Lower lobe of right lung (tissue), 2 donors: ENCODE measurements around the gene ANKRD55. TPM values are rescaled to one million over a fixed set of nuclear protein-coding genes. Genes with fewer than 3 reads are reported as not detected.

Source experiments
- ATAC-seq, 2 donors: fragments of 200-7000 bp; cut with Tn5 transposase; one replicate each; pipeline ENCODE4 v1.9.1; 2020 to 2022; ENCODE audit warnings: mild to moderate bottlenecking in 2 of 2, moderate library complexity in 2 of 2
- DNase-seq: peaks from one replicate; pipeline ENCODE4 v3.0.0-alpha.2; 2020
- H3K27ac ChIP-seq: fragments of 200-600 bp; one replicate; pipeline ENCODE4 v1.8.0; 2022
- H3K27me3 ChIP-seq: fragments of 200-600 bp; one replicate; pipeline ENCODE4 v1.8.0; 2022; ENCODE audit warnings: low read depth
- H3K36me3 ChIP-seq: fragments of 200-600 bp; one replicate; pipeline ENCODE4 v1.8.0; 2022; ENCODE audit warnings: mild to moderate bottlenecking
- H3K4me1 ChIP-seq: fragments of 200-600 bp; one replicate; pipeline ENCODE4 v1.8.0; 2022
- H3K4me3 ChIP-seq: fragments of 200-600 bp; one replicate; pipeline ENCODE4 v1.8.0; 2022; ENCODE audit warnings: mild to moderate bottlenecking
- H3K9me3 ChIP-seq: fragments of 200-600 bp; one replicate; pipeline ENCODE4 v1.8.0; 2022
- CTCF ChIP-seq: fragments of 200-600 bp; IDR thresholded peaks from one replicate; pipeline ENCODE4 v1.8.0; 2022; ENCODE audit warnings: antibody characterized with exemption, mild to moderate bottlenecking
- intact Hi-C: fragments of 100-400 bp; cut with DNase I; formaldehyde crosslinking; loops from one replicate; pipeline ENCODE4 v1.11.0; 2022
- total RNA-seq: library from RNA; stranded (reverse); fragmentation: NEBNext Ultra II Directional; extraction: Animal tissue kit (Norgen Biotek cat#: 25700); gene quantifications from one replicate; pipeline ENCODE4 v1.2.1, GENCODE V29; 2021
- donor health status: DM: no; HTN: yes; CAD: no; lungs with severe emphysema.

ANKRD55 gene
- total RNA-seq, 1 donor from 2014 or later = 0.41 TPM

- H3K36me3 ChIP-seq = no peaks in the 10 kb centered on the region
- no peaks in the 10 kb centered on the region for H3K9me3 ChIP-seq
- H3K4me3 ChIP-seq = no peak overlapping the region
- H3K27ac ChIP-seq = no peak overlapping the region
- intact Hi-C loops = no loop called here
- DNase-seq (no peak), ATAC-seq (no peak)
- no peak for TF ChIP-seq CTCF
- peaks cover 5% of the 10 kb centered on the region for H3K4me1 ChIP-seq
- H3K27me3 ChIP-seq = no peaks in the 10 kb centered on the region
These were observed 117.5 kb downstream of the ANKRD55 start for GRCh38 chr5:56115589-56115988.

- ATAC-seq (no peak), DNase-seq (no peak)
- no peaks in the 10 kb centered on the region for H3K27me3 ChIP-seq
- peaks cover 10% of the 10 kb centered on the region for H3K4me1 ChIP-seq
- H3K36me3 ChIP-seq = no peaks in the 10 kb centered on the region
- H3K9me3 ChIP-seq = no peaks in the 10 kb centered on the region
- H3K27ac ChIP-seq = no peak overlapping the region
- H3K4me3 ChIP-seq = no peak overlapping the region
- intact Hi-C loops = no loop called here
- no peak for TF ChIP-seq CTCF
These were observed 120.5 kb downstream of the ANKRD55 start for GRCh38 chr5:56112526-56113121.

GRCh38 chr5:56111404-56111781, 121.7 kb downstream of the ANKRD55 start:
- ATAC-seq (no peak), DNase-seq (no peak)
- H3K27ac ChIP-seq = no peak overlapping the region
- TF ChIP-seq CTCF = no peak
- intact Hi-C loops = no loop called here
- no peaks in the 10 kb centered on the region for H3K36me3 ChIP-seq
- no peaks in the 10 kb centered on the region for H3K27me3 ChIP-seq
- H3K4me1 ChIP-seq = peaks cover 8% of the 10 kb centered on the region
- no peak overlapping the region for H3K4me3 ChIP-seq
- H3K9me3 ChIP-seq = no peaks in the 10 kb centered on the region

GRCh38 chr5:56110646-56111403, 122.3 kb downstream of the ANKRD55 start:
- Histone ChIP-seq H3K4me1 (peaks cover 10% of the 10 kb centered on the region), H3K9me3 (no peaks in the 10 kb centered on the region), H3K36me3 (no peaks in the 10 kb centered on the region), H3K4me3 (no peak overlapping the region), H3K27ac (no peak overlapping the region), H3K27me3 (no peaks in the 10 kb centered on the region)
- no peak for TF ChIP-seq CTCF
- ATAC-seq (no peak), DNase-seq (no peak)
- intact Hi-C loops = no loop called here

- Histone ChIP-seq H3K27me3 (no peaks in the 10 kb centered on the region), H3K36me3 (no peaks in the 10 kb centered on the region), H3K4me3 (no peak overlapping the region), H3K27ac (no peak overlapping the region), H3K9me3 (no peaks in the 10 kb centered on the region), H3K4me1 (peaks cover 13% of the 10 kb centered on the region)
- ATAC-seq (no peak), DNase-seq (no peak)
- intact Hi-C loops = no loop called here
- TF ChIP-seq CTCF = no peak
These were observed 124.9 kb downstream of the ANKRD55 start for GRCh38 chr5:56108246-56108645.
